Heart left ventricle (tissue), 13 donors: ENCODE measurements around the gene FNIP1.

Experiments
- POLR2A ChIP-seq, 2 donors: fragments of 450-650 bp; IDR thresholded peaks; one replicate each; pipeline ENCODE4 v1.6.1; 2017; ENCODE audit warnings: antibody characterized with exemption in 2 of 2, mild to moderate bottlenecking in 2 of 2, moderate library complexity in 2 of 2
- TF ChIP-seq, protein P1 (sequence below), 12 donors: fragments of 200-600 bp; sonication (generic) in 4 of 12; IDR thresholded peaks; one replicate each; pipeline versions ENCODE4 v1.5.0 to v1.8.0; 2018 to 2022; ENCODE audit warnings: antibody characterized with exemption in 12 of 12, mild to moderate bottlenecking in 5 of 12
- donor health status: ischemic (EF 13 %, LVEDD 7.1; RV severe dilation, severe dysfunction).
- donor health status: DM: no; HTN: yes; CAD: no.
- donor health status: DM: no; HTN: no; CAD: no.
- donor health status: ischemic (EF 25% LVEDD 6.9; RV normal size, moderate dysfunction).
- donor health status: ischemic (EF 25% LVEDD 5.7; RV mildly dilated, moderate dysfunction).
- donor health status: ischemic (EF 35%, LVEDD 5.7; RV mildly dilated, moderate dysfunction).
- donor health status: nonischemic (EF 11% LVEDD 7.7; RV severe dilation, severe dysfunction).
- donor health status: DM: yes; HTN: yes; CAD: no.
- donor health status: PGD.
- donor health status: ischemic (EF 29% LVEDD 5.4; RV normal size, mild dysfunction).
- donor health status: nonischemic (EF 23%, LVEDD 6.1; RV moderate dilation, normal function).

GRCh38 chr5:131818001-131818724, 21.3 kb upstream of the FNIP1 start:
- TF ChIP-seq, protein P1, sequence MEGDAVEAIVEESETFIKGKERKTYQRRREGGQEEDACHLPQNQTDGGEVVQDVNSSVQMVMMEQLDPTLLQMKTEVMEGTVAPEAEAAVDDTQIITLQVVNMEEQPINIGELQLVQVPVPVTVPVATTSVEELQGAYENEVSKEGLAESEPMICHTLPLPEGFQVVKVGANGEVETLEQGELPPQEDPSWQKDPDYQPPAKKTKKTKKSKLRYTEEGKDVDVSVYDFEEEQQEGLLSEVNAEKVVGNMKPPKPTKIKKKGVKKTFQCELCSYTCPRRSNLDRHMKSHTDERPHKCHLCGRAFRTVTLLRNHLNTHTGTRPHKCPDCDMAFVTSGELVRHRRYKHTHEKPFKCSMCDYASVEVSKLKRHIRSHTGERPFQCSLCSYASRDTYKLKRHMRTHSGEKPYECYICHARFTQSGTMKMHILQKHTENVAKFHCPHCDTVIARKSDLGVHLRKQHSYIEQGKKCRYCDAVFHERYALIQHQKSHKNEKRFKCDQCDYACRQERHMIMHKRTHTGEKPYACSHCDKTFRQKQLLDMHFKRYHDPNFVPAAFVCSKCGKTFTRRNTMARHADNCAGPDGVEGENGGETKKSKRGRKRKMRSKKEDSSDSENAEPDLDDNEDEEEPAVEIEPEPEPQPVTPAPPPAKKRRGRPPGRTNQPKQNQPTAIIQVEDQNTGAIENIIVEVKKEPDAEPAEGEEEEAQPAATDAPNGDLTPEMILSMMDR (IDR thresholded peaks at IDR 0.05), result no peak
- no peak for TF ChIP-seq POLR2A (IDR thresholded peaks at IDR 0.05)
